PFSK-1 (cell line): Measurements from ENCODE around the gene GPR84.

Experiments used
- FOXP2 ChIP-seq: optimal IDR thresholded peaks from 2 replicates; pipeline ENCODE3; 2011; ENCODE audit warnings: borderline replicate concordance, control low read depth, inconsistent platforms; ENCODE audit not compliant: insufficient read depth; ENCODE audit errors: extremely low read length, extremely low read depth
- POLR2AphosphoS5 ChIP-seq: IDR thresholded peaks from 2 replicates; pipeline ENCODE4 v1.6.1; 2012; ENCODE audit warnings: low read depth, mild to moderate bottlenecking, control low read depth, low read length, moderate library complexity
- REST ChIP-seq, 2 experiments: IDR thresholded peaks; 2 replicates each; pipeline versions ENCODE4 v1.6.1 to v1.8.0; 2011 to 2012; ENCODE audit warnings: low read depth in 2 of 2, low read length in 2 of 2, control low read depth in 1 of 2, inconsistent platforms in 1 of 2, mild to moderate bottlenecking in 1 of 2, moderate library complexity in 1 of 2; ENCODE audit not compliant: insufficient read depth in 1 of 2
- SIN3A ChIP-seq: IDR thresholded peaks from 2 replicates; pipeline ENCODE4 v1.6.1; 2012; ENCODE audit warnings: mild to moderate bottlenecking, low read length, moderate library complexity, borderline replicate concordance; ENCODE audit not compliant: insufficient read depth
- TAF1 ChIP-seq: IDR thresholded peaks from 2 replicates; pipeline ENCODE4 v1.6.1; 2012; ENCODE audit warnings: low read length, control low read depth, borderline replicate concordance; ENCODE audit not compliant: insufficient read depth

Gene GPR84

GRCh38 chr12:54356951-54357356 lies 7.3 kb downstream of the GPR84 start:
- TF ChIP-seq REST (IDR thresholded peaks at IDR 0.05; ENCODE audit: insufficient read depth in 1 of 2, low read depth in 2 of 2, low read length in 2 of 2) (no peak), POLR2AphosphoS5 (no peak), SIN3A (no peak), TAF1 (no peak), FOXP2 (no peak)

- TF ChIP-seq POLR2AphosphoS5 (no peak), TAF1 (no peak), REST (IDR thresholded peaks at IDR 0.05; ENCODE audit: insufficient read depth in 1 of 2, low read depth in 2 of 2, low read length in 2 of 2) (no peak), SIN3A (no peak), FOXP2 (no peak)
Measured at GRCh38 chr12:54356228-54356627, 8.1 kb downstream of the GPR84 start.

GRCh38 chr12:54355104-54355815 lies 9.0 kb downstream of the GPR84 start:
- TF ChIP-seq REST (IDR thresholded peaks at IDR 0.05; ENCODE audit: insufficient read depth in 1 of 2, low read depth in 2 of 2, low read length in 2 of 2) = no peak
- TF ChIP-seq TAF1 = no peak
- no peak for TF ChIP-seq FOXP2
- TF ChIP-seq POLR2AphosphoS5 = no peak
- TF ChIP-seq SIN3A = no peak

GRCh38 chr12:54352891-54353874 lies 11.1 kb downstream of the GPR84 start:
- no peak for TF ChIP-seq REST (IDR thresholded peaks at IDR 0.05; ENCODE audit: insufficient read depth in 1 of 2, low read depth in 2 of 2, low read length in 2 of 2)
- TF ChIP-seq TAF1 = no peak
- TF ChIP-seq FOXP2 = no peak
- no peak; the same call in 1 of the 2 replicates for TF ChIP-seq POLR2AphosphoS5
- TF ChIP-seq SIN3A = no peak
